Endothelial cell of umbilical vein (primary cell): ENCODE measurements around the gene TARBP2. TPM values are rescaled to one million over a fixed set of nuclear protein-coding genes. Genes with fewer than 3 reads are reported as not detected.

Source experiments
- BruUV-seq: library from RNA; stranded (reverse); fragments of 400-500 nt; replicated peaks from 2 replicates; lab custom pipeline; 2021; lab: Mats Ljungman, UMichigan
- CTCF ChIA-PET: fragments of 300-600, 350-600 bp; sonication (Branson Sonifier 250); formaldehyde crosslinking; loops from one replicate; lab custom pipeline; 2021; ENCODE audit warnings: antibody characterized with exemption, inconsistent platforms; lab: Charles Lee
- POLR2A ChIA-PET: fragments of 300-600, 350-600 bp; sonication (Branson Sonifier 250); formaldehyde crosslinking; loops from one replicate; lab custom pipeline; 2021; ENCODE audit warnings: antibody characterized with exemption, inconsistent platforms; lab: Charles Lee
- DNase-seq: peaks from one replicate; pipeline ENCODE4 v3.0.0-alpha.2; 2011; ENCODE audit warnings: low read depth, low spot score
- FAIRE-seq: peaks from 2 replicates; lab custom pipeline; 2011; peaks lifted over from hg19 to GRCh38; lab: Jason Lieb, UNC
- H2AFZ ChIP-seq: 2 replicates; pipeline ENCODE4 v1.6.0; 2012; ENCODE audit warnings: low read depth, low read length, control low read depth, inconsistent platforms
- H3K27ac ChIP-seq: 2 replicates; pipeline ENCODE4 v1.5.1; 2011; ENCODE audit warnings: low read depth, mild to moderate bottlenecking, control low read depth, low read length, moderate library complexity; ENCODE audit not compliant: insufficient read depth
- H3K27me3 ChIP-seq, 2 experiments: 2 replicates each; pipeline versions ENCODE4 v1.6.0 to v1.6.1; 2011; ENCODE audit warnings: low read length in 2 of 2, mixed read lengths in 1 of 2; ENCODE audit not compliant: control insufficient read depth in 2 of 2, insufficient read depth in 2 of 2
- H3K36me3 ChIP-seq, 2 experiments: 2 replicates in 1 of 2; 3 replicates in 1 of 2; pipeline ENCODE4 v1.5.1; 2011; ENCODE audit warnings: low read length in 2 of 2, mild to moderate bottlenecking in 1 of 2, moderate library complexity in 1 of 2; ENCODE audit not compliant: control insufficient read depth in 2 of 2, insufficient read depth in 2 of 2; ENCODE audit errors: extremely low read depth in 1 of 2
- H3K4me1 ChIP-seq: 3 replicates; pipeline ENCODE4 v1.5.1; 2011; ENCODE audit warnings: mild to moderate bottlenecking, low read length; ENCODE audit not compliant: control insufficient read depth, insufficient read depth; ENCODE audit errors: extremely low read depth
- H3K4me2 ChIP-seq: 2 replicates; pipeline ENCODE4 v1.6.1; 2011; ENCODE audit warnings: low read length, control low read depth, mixed read lengths; ENCODE audit not compliant: insufficient read depth
- H3K4me3 ChIP-seq, 3 experiments: fragments of 200-600 bp in 1 of 3; sonication (generic), shearing (Covaris generic) in 1 of 3; replicated peaks in 1 of 3; 2 replicates each; pipeline ENCODE4 v1.5.1; 2011 to 2016; ENCODE audit warnings: control low read depth in 3 of 3, low read length in 3 of 3, mild to moderate bottlenecking in 2 of 3, inconsistent platforms in 1 of 3, low read depth in 1 of 3, moderate library complexity in 1 of 3; ENCODE audit not compliant: insufficient read depth in 1 of 3
- H3K79me2 ChIP-seq: 2 replicates; pipeline ENCODE4 v1.6.0; 2012; ENCODE audit warnings: low read length, inconsistent platforms; ENCODE audit not compliant: control insufficient read depth, insufficient read depth
- H3K9ac ChIP-seq: replicated peaks from 2 replicates; pipeline ENCODE3; 2011; ENCODE audit warnings: low read length, control low read depth; ENCODE audit not compliant: insufficient read depth; ENCODE audit errors: extremely low read depth
- H3K9me1 ChIP-seq: replicated peaks from 3 replicates; pipeline ENCODE4 v1.6.0; 2011; ENCODE audit warnings: mild to moderate bottlenecking, low read length; ENCODE audit not compliant: control insufficient read depth, insufficient read depth; ENCODE audit errors: extremely low read depth
- H3K9me3 ChIP-seq: replicated peaks from 2 replicates; pipeline ENCODE4 v1.5.1; 2012; ENCODE audit warnings: low read length, inconsistent platforms; ENCODE audit not compliant: control insufficient read depth, insufficient read depth
- H4K20me1 ChIP-seq: replicated peaks from 2 replicates; pipeline ENCODE3; 2011; ENCODE audit warnings: mild to moderate bottlenecking, low read length; ENCODE audit not compliant: control insufficient read depth, insufficient read depth; ENCODE audit errors: extremely low read depth
- CTCF ChIP-seq, 2 donors: IDR thresholded peaks; 1 replicate in 1 of 2; 2 replicates in 1 of 2; pipeline ENCODE4 v1.5.1; 2011; ENCODE audit warnings: low read length in 2 of 2, mild to moderate bottlenecking in 2 of 2, moderate library complexity in 2 of 2, control low read depth in 1 of 2, inconsistent platforms in 1 of 2, low read depth in 1 of 2; ENCODE audit not compliant: insufficient read depth in 1 of 2; ENCODE audit errors: extremely low read depth in 1 of 2
- GATA2 ChIP-seq: IDR thresholded peaks from 2 replicates; pipeline ENCODE4 v1.7.0; 2011; ENCODE audit warnings: low read depth, mild to moderate bottlenecking, moderate library complexity, mixed read lengths, low read length; ENCODE audit not compliant: insufficient read length, insufficient read depth
- MAX ChIP-seq: IDR thresholded peaks from 2 replicates; pipeline ENCODE4 v1.6.1; 2011; ENCODE audit not compliant: insufficient read depth, insufficient read length
- MYC ChIP-seq: IDR thresholded peaks from one replicate; pipeline ENCODE4 v1.6.1; 2011; ENCODE audit warnings: mild to moderate bottlenecking, low read depth, low read length
- POLR2AphosphoS5 ChIP-seq: IDR thresholded peaks from 2 replicates; pipeline ENCODE4 v1.6.1; 2012; ENCODE audit warnings: low read depth, mild to moderate bottlenecking, control low read depth, low read length, moderate library complexity; ENCODE audit not compliant: insufficient read depth
- dilution Hi-C: fragments of 300-500 bp; cut with MboI; formaldehyde crosslinking; loops from one replicate; pipeline ENCODE4 v1.15.0; 2019; ENCODE audit warnings: low sequenced_read_pairs; ENCODE audit not compliant: extremely low pct_ligation_motif_present
- intact Hi-C: fragments of 100-400 bp; cut with micrococcal nuclease; formaldehyde crosslinking; loops from one replicate; pipeline ENCODE4 v1.10.0; 2022
- polyA plus RNA-seq, 4 experiments: library from polyadenylated mRNA; depleted of rRNA in 3 of 4; stranded (reverse) in 3 of 4; unstranded in 1 of 4; fragments of >200 nt; gene quantifications; 2 replicates each; pipeline versions ENCODE4 v1.2.1 to v1.2.3, GENCODE V29; 2011 to 2012; ENCODE audit warnings: missing spikeins in 1 of 4
- total RNA-seq: library from RNA; stranded (reverse); gene quantifications from 2 replicates; pipeline ENCODE4 v1.2.3, GENCODE V29; 2021

Gene TARBP2
- total and polyA plus RNA-seq, 2 donors (not counting 3 experiments of a cell fraction or from before 2014, with no cell fraction given): 57.2 to 82.8 TPM

DNA sequence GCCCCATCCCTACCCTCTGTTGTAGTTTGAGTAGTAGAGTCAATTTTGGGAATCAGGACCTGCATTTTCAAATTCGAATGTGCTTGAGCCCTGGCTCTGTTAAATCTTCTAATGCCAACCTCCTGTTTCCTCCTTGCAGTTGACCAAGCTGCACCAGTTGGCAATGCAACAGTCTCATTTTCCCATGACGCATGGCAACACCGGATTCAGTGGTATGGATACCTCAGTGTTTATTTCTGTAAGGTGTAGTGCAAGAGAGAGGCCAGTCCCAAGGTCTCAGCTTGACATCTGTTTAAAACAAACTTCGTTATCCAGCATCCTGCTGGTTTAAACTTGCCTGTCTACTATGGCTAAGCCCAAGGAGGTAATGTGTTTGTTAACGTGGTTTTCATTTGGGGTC lies 34.0 kb upstream of the TARBP2 start:
- peaks cover 22% of the 10 kb centered on the region for H4K20me1 ChIP-seq

More for the DNA sequence above, 34.0 kb upstream of the TARBP2 start:
- intact Hi-C loops (no loop called here), dilution Hi-C loops (no loop called here)
- no peak for TF ChIP-seq GATA2
- TF ChIP-seq MYC: no peak
- TF ChIP-seq POLR2AphosphoS5: no peak
- TF ChIP-seq MAX: no peak
- TF ChIP-seq CTCF (IDR thresholded peaks at IDR 0.05; ENCODE audit: extremely low read depth in 1 of 2, insufficient read depth in 1 of 2, low read depth in 1 of 2, low read length in 2 of 2): no peak
- Histone ChIP-seq H2AFZ (no peak overlapping the region), H3K9ac (no peak overlapping the region), H3K4me2 (no peak overlapping the region), H3K4me3 (no peak overlapping the region), H3K9me1 (no peaks in the 10 kb centered on the region), H3K4me1 (no peaks in the 10 kb centered on the region), H3K9me3 (no peaks in the 10 kb centered on the region), H3K36me3 (peaks cover 79 to 83% of the 10 kb centered on the region in 2 experiments), H3K79me2 (peaks cover 78% of the 10 kb centered on the region), H3K27me3 (no peaks in the 10 kb centered on the region), H3K27ac (no peak overlapping the region)
- FAIRE-seq (no peak), DNase-seq (no peak)
- no TSS peak for BruUV-seq
- ChIA-PET POLR2A (no interaction called here), CTCF (interaction anchor here (1.8 kb wide), 1 partner anchor 15 kb away, joined by 4 read pairs; no protein-coding TSS in a partner anchor)
